HCT116 (cell line): Measurements from ENCODE around the gene IGIP. TPM values are rescaled to one million over a fixed set of nuclear protein-coding genes. Genes with fewer than 3 reads are reported as not detected.
A peak's percentile ranks its signal among the peaks of the same experiment; 100 is the strongest.

Experiments used
- ATAC-seq: fragments of 200-7000 bp; cut with Tn5 transposase; 2 replicates; pipeline ENCODE4 v1.9.1; 2020; ENCODE audit warnings: mild to moderate bottlenecking, moderate library complexity
- BruUV-seq: library from RNA; stranded (reverse); fragments of 400-500 nt; replicated peaks from 2 replicates; lab custom pipeline; 2021; lab: Mats Ljungman, UMichigan
- CTCF ChIA-PET: fragments of 300-600 bp; sonication (Branson Sonifier 250); formaldehyde crosslinking; loops from one replicate; lab custom pipeline; 2021; ENCODE audit warnings: antibody characterized with exemption; lab: Charles Lee
- POLR2A ChIA-PET: fragments of 300-600, 350-600 bp; sonication (Branson Sonifier 250); formaldehyde crosslinking; loops from one replicate; lab custom pipeline; 2021; ENCODE audit warnings: antibody characterized with exemption; lab: Charles Lee
- RAD21 ChIA-PET, 2 experiments: fragments of 300-600 bp; sonication (Branson Sonifier 250); formaldehyde crosslinking; loops; one replicate each; lab custom pipeline; 2023; ENCODE audit warnings: low total read pairs in 2 of 2; ENCODE audit not compliant: uncharacterized antibody in 2 of 2, unreplicated experiment in 2 of 2, low non-redundant PET in 1 of 2; lab: Charles Lee
- DNase-seq: peaks from one replicate; pipeline ENCODE4 v3.0.0-alpha.2; 2010; ENCODE audit warnings: low read depth, low spot score
- H2AFZ ChIP-seq: fragments of 200-600 bp; shearing (Covaris generic), sonication (generic); 2 replicates; pipeline ENCODE4 v1.6.1; 2017; ENCODE audit warnings: low read depth, mixed run types, mixed read lengths, antibody characterized with exemption, low read length; ENCODE audit not compliant: poor library complexity, severe bottlenecking
- H3K27ac ChIP-seq: 2 replicates; pipeline ENCODE4 v1.5.1; 2012; ENCODE audit warnings: low read depth, low read length
- H3K27me3 ChIP-seq: fragments of 200-600 bp; sonication (generic); 2 replicates; pipeline ENCODE4 v1.6.1; 2016; ENCODE audit warnings: mixed run types, low read length, mixed read lengths; ENCODE audit not compliant: insufficient read depth
- H3K36me3 ChIP-seq, 2 experiments: fragments of 200-500 bp in 1 of 2; fragments of 200-600 bp in 1 of 2; sonication (Bioruptor generic) in 1 of 2; sonication (generic) in 1 of 2; 2 replicates each; pipeline versions ENCODE4 v1.5.1 to v1.6.1; 2014 to 2016; ENCODE audit warnings: low read length in 2 of 2, inconsistent platforms in 1 of 2, mixed read lengths in 1 of 2, mixed run types in 1 of 2; ENCODE audit not compliant: insufficient read depth in 2 of 2, control insufficient read depth in 1 of 2
- H3K4me1 ChIP-seq, 2 experiments: fragments of 200-600 bp in 1 of 2; sonication (generic) in 1 of 2; 2 replicates each; pipeline versions ENCODE4 v1.5.1 to v1.6.1; 2012 to 2017; ENCODE audit warnings: low read length in 2 of 2, inconsistent platforms in 1 of 2, mild to moderate bottlenecking in 1 of 2, mixed read lengths in 1 of 2, mixed run types in 1 of 2, moderate library complexity in 1 of 2; ENCODE audit not compliant: insufficient read depth in 2 of 2, control insufficient read depth in 1 of 2
- H3K4me2 ChIP-seq: fragments of 200-600 bp; sonication (generic); 2 replicates; pipeline ENCODE4 v1.6.1; 2017; ENCODE audit warnings: mixed run types, low read length, mixed read lengths
- H3K4me3 ChIP-seq, 2 experiments: fragments of 200-600 bp in 1 of 2; sonication (generic) in 1 of 2; replicated peaks in 1 of 2; 2 replicates each; pipeline ENCODE4 v1.5.1; 2011 to 2016; ENCODE audit warnings: low read length in 2 of 2, control low read depth in 1 of 2, low read depth in 1 of 2, mild to moderate bottlenecking in 1 of 2, mixed read lengths in 1 of 2, mixed run types in 1 of 2
- H3K79me2 ChIP-seq: fragments of 200-600 bp; sonication (generic); 2 replicates; pipeline ENCODE4 v1.6.1; 2017; ENCODE audit warnings: mild to moderate bottlenecking, mixed run types, low read length, moderate library complexity, mixed read lengths; ENCODE audit not compliant: insufficient read depth
- H3K9ac ChIP-seq: fragments of 200-600 bp; sonication (generic); 2 replicates; pipeline ENCODE4 v1.6.1; 2016; ENCODE audit warnings: low read length, mixed read lengths
- H3K9me2 ChIP-seq: fragments of 200-600 bp; sonication (generic), shearing (Covaris generic); 2 replicates; pipeline ENCODE4 v1.6.1; 2017; ENCODE audit warnings: mixed run types, mild to moderate bottlenecking, moderate library complexity; ENCODE audit not compliant: insufficient read depth
- H3K9me3 ChIP-seq, 2 experiments: fragments of 200-500 bp in 1 of 2; fragments of 200-600 bp in 1 of 2; sonication (Bioruptor generic) in 1 of 2; sonication (generic) in 1 of 2; 2 replicates each; pipeline ENCODE4 v1.6.1; 2014 to 2017; ENCODE audit warnings: low read length in 2 of 2, mixed read lengths in 2 of 2, inconsistent platforms in 1 of 2, low read depth in 1 of 2, mild to moderate bottlenecking in 1 of 2, mixed run types in 1 of 2, moderate library complexity in 1 of 2; ENCODE audit not compliant: control insufficient read depth in 1 of 2, insufficient read depth in 1 of 2
- H4K20me1 ChIP-seq: fragments of 200-600 bp; sonication (generic), shearing (Covaris generic); 2 replicates; pipeline ENCODE4 v1.6.1; 2017; ENCODE audit warnings: mixed run types, mild to moderate bottlenecking, moderate library complexity; ENCODE audit not compliant: insufficient read depth
- CBX3 ChIP-seq: IDR thresholded peaks from 2 replicates; pipeline ENCODE4 v1.6.1; 2012; ENCODE audit warnings: low read depth
- EGR1 ChIP-seq: IDR thresholded peaks from 2 replicates; pipeline ENCODE4 v1.6.1; 2012; ENCODE audit warnings: low read depth
- ELF1 ChIP-seq: IDR thresholded peaks from 2 replicates; pipeline ENCODE4 v1.6.1; 2012; ENCODE audit warnings: low read depth, borderline replicate concordance
- EZH2phosphoT487 ChIP-seq: fragments of 200-600 bp; IDR thresholded peaks from 2 replicates; pipeline ENCODE4 v1.6.1; 2018; ENCODE audit warnings: antibody characterized with exemption, borderline replicate concordance
- POLR2A ChIP-seq: IDR thresholded peaks from 2 replicates; pipeline ENCODE4 v1.7.0; 2011; ENCODE audit warnings: borderline replicate concordance; ENCODE audit not compliant: insufficient read depth, insufficient read length; ENCODE audit errors: extremely low read depth
- POLR2AphosphoS5 ChIP-seq: IDR thresholded peaks from 2 replicates; pipeline ENCODE4 v1.6.1; 2011; ENCODE audit warnings: mild to moderate bottlenecking, low read depth, low read length, moderate library complexity
- SP1 ChIP-seq: IDR thresholded peaks from 2 replicates; pipeline ENCODE4 v1.6.1; 2012; ENCODE audit warnings: low read depth
- ZFX ChIP-seq: fragments of 450-650 bp; IDR thresholded peaks from 2 replicates; pipeline ENCODE4 v1.6.1; 2017
- ZNF274 ChIP-seq: fragments of 200-500 bp; sonication (Bioruptor generic); IDR thresholded peaks from 2 replicates; pipeline ENCODE4 v1.6.1; 2014; ENCODE audit warnings: mild to moderate bottlenecking, low read depth, low read length, inconsistent platforms
- intact Hi-C: fragments of 100-400 bp; cut with micrococcal nuclease; formaldehyde crosslinking; loops from 2 replicates; pipeline ENCODE4 v1.10.0; 2022
- total RNA-seq: library from RNA; stranded (reverse); gene quantifications from one replicate; pipeline ENCODE4 v1.2.1, GENCODE V29; 2021; ENCODE audit not compliant: unreplicated experiment
- TF ChIP-seq, protein P1 (sequence below): IDR thresholded peaks from 2 replicates; pipeline ENCODE4 v1.6.1; 2011; ENCODE audit warnings: mild to moderate bottlenecking, low read length, moderate library complexity; ENCODE audit not compliant: insufficient replicate concordance; ENCODE audit errors: extremely low read depth

IGIP gene
- total RNA-seq, 1 experiment from 2014 or later, result 5.2 TPM

DNA sequence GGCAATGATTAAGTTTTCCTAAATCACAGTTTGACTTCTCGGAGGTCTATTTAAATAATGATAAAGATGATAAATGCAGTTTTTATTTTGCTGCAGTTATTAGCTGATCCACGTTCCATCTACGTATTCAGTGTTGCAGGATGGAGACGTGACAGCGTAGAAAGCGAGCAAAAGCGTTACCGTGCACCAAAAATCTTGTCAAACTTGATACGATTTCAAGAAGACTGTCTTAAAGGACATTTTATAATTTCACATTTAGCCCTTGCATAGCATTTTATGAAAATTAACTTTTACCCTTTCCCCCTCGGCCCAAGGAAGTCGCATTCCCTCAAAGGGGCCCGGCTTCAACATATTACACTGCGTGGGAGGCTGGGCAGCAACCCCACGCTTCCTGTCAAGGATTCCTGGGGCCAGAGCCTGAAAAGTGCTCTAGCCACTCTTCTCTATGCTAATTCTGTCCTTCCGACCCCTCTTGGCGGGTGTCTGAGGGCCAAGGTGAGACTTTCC is 18.9 kb upstream of the IGIP start:
- H3K9me2 ChIP-seq, result no peaks in the 10 kb centered on the region
- peak overlapping the region; percentile 95 for H3K4me2 ChIP-seq
- peak overlapping the region; percentile 89 for H3K27ac ChIP-seq
- H4K20me1 ChIP-seq, result no peaks in the 10 kb centered on the region
- no peaks in the 10 kb centered on the region for H3K27me3 ChIP-seq
- peaks cover 10 to 28% of the 10 kb centered on the region in 2 experiments for H3K4me1 ChIP-seq
- ChIA-PET CTCF (interaction anchor here (0.8 kb wide), 1 partner anchor 332 kb away, joined by 3 read pairs; no protein-coding TSS in a partner anchor), RAD21 (no interaction called here), POLR2A (interaction anchor here (0.9 to 1.6 kb wide), 4 partner anchors 10 to 238 kb away, joined by 3 to 5 read pairs (median 4); no protein-coding TSS in a partner anchor)
- BruUV-seq, result TSS peak; percentile 59
- TF ChIP-seq, protein P1, sequence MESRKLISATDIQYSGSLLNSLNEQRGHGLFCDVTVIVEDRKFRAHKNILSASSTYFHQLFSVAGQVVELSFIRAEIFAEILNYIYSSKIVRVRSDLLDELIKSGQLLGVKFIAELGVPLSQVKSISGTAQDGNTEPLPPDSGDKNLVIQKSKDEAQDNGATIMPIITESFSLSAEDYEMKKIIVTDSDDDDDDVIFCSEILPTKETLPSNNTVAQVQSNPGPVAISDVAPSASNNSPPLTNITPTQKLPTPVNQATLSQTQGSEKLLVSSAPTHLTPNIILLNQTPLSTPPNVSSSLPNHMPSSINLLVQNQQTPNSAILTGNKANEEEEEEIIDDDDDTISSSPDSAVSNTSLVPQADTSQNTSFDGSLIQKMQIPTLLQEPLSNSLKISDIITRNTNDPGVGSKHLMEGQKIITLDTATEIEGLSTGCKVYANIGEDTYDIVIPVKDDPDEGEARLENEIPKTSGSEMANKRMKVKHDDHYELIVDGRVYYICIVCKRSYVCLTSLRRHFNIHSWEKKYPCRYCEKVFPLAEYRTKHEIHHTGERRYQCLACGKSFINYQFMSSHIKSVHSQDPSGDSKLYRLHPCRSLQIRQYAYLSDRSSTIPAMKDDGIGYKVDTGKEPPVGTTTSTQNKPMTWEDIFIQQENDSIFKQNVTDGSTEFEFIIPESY, result no peak
- TF ChIP-seq EGR1 (no peak), ZNF274 (no peak), POLR2AphosphoS5 (no peak), ZFX (no peak), SP1 (no peak), EZH2phosphoT487 (no peak), POLR2A (no peak), CBX3 (no peak), ELF1 (no peak)
- no peaks in the 10 kb centered on the region for H3K9me3 ChIP-seq
- peak overlapping the region; percentile 87 to 94 for H3K4me3 ChIP-seq
- intact Hi-C loops, result loop anchor here (2.0 kb wide), 1 partner anchor 16 kb away; no protein-coding TSS in a partner anchor
- no peak for DNase-seq
- no peak overlapping the region for H2AFZ ChIP-seq
- no peaks in the 10 kb centered on the region for H3K36me3 ChIP-seq
- H3K9ac ChIP-seq, result peak overlapping the region; percentile 83
- peaks cover 37% of the 10 kb centered on the region for H3K79me2 ChIP-seq
- ATAC-seq, result no peak
